RKO (cell line): ENCODE results near the gene ZNF385A.
"Not testable (repeated sequence)": the region's sequence is repeated elsewhere in the genome, so short reads cannot be mapped to it uniquely, and the experiment has no call there.

Experiments
- DNase-seq: peaks from one replicate; pipeline ENCODE4 v3.0.0-alpha.2; 2016; ENCODE audit warnings: low spot score

Gene ZNF385A

GRCh38 chr12:54355104-54355815 lies 29.3 kb downstream of the ZNF385A start:
- DNase-seq = no peak

DNA sequence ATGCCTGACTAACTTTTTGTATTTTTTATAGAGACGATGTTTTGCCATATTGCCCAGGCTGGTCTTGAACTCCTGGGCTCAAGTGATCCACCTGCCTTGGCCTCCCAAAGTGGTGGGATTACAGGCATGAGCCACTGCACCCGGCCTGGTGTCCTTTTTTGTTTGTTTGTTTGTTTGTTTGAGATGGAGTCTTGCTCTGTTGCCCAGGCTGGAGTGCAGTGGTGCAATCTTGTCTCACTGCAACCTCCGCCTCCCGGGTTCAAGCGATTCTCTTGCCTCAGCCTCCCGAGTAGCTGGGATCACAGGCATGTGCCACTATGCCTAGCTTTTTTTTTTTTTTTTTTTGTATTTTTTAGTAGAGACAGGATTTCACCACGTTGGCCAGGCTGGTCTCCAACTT lies 30.3 kb downstream of the ZNF385A start:
- DNase-seq = not testable (repeated sequence)

- no peak for DNase-seq
Measured at GRCh38 chr12:54352891-54353874, 31.4 kb downstream of the ZNF385A start.

DNA sequence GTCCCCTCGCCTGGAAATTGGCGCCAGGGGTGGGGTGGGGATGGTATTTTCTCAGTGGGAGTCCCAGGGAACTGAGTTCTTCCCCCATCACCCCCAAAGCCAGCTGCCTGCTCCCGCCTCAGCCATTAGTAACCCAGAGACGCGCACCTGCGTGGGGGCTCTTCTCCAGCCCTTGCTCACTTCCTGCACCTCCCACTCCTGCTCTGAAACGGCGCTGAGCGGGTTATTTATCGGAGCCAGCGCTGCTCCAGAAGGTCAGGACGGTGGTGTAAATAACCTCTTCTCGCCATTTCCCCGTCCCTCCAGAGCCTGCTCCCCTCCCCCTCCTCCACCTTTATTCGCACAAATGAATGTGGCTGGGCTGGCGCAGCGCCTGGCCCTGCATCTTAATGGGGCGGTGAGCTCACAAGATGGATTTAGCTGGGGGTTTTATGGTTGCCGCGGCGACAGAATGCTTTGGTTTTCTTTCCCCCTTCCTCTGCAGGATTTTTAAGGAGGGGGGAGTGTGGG lies 32.5 kb downstream of the ZNF385A start:
- no peak for DNase-seq

DNA sequence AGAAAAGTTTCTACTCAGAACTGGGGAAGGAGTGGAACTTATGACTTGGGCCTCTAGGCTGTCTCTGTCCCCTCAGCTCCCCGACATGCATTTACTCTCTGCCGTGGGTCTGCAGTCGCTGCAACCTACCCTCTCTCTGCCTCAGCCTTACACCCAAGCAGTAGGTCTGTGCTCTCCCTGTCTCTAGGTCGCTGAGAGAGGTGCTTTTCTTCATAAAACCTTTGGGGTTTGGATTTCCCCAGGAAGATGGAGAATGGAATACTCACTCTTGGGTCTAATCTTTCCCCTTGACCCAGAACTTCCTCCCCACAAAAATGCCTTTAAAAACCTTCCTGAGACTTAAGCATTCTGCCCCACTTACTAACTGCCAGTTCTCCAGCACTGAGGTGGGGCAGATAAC lies 33.2 kb downstream of the ZNF385A start:
- DNase-seq = no peak

DNA sequence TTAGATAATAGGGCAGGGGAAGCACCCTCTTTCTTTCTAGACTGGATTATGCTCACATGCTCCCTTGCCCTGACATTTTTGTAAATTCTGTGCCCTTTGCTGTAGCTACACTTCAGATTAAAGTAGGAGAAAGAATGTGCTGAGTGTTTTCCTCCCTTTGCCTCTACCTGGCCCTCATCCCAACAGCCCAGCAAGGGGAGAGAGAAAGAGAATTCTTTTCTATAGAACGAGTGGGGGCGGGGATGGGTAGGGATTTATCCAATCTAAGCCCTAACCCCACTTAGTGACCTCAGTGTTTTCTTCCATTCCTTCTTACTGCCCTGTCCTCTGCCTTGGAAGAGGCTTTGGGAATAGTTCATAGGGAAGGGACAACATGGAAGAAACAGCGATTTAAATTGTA lies 33.8 kb downstream of the ZNF385A start:
- DNase-seq = no peak

- no peak for DNase-seq
Measured at GRCh38 chr12:54349679-54350078, 34.9 kb downstream of the ZNF385A start.

DNA sequence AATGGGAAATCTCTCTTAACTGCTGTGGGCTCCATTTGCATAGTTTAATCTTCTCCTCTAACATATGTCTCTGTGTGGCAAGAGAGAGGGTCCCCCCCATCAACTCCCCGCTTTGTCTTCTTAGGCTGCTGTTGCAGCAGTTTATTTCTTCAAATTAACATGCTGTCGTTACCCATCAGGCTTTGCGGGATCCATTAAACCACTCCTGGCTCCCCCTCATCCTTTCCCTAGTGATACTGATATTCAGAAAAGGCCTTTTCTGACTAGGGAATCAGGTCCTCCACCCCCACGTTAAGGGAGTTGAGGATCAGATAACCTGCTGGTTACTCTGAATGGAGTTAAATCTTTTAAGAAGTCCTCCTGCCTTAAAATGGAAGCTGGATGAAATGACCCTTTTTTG lies 35.5 kb downstream of the ZNF385A start:
- DNase-seq = no peak

- DNase-seq = no peak
Measured at GRCh38 chr12:54341378-54342300, 42.9 kb downstream of the ZNF385A start.

DNA sequence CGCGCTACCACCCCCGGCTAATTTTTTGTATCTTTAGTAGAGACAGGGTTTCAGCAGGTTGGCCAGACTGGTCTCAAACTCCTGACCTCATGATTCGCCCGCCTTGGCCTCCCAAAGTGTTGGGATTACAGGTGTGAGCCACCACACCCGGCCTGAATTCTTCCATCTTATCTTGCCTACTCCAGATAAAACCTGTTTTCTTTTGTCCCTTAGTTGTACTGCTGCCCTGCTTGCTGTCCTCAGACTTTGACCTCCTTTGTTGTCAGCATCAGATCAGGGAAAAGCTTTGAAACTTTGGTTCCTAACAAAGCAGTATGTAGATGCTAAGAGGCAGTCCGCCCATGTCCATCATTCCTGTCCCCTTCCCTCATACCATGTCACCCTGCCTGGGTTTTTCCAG lies 43.7 kb downstream of the ZNF385A start:
- no peak for DNase-seq

- no peak for DNase-seq
Measured at GRCh38 chr12:54338698-54339296, 45.7 kb downstream of the ZNF385A start.

- no peak for DNase-seq
Measured at GRCh38 chr12:54337854-54338650, 46.5 kb downstream of the ZNF385A start.

GRCh38 chr12:54337280-54337842 lies 47.2 kb downstream of the ZNF385A start:
- no peak for DNase-seq

DNA sequence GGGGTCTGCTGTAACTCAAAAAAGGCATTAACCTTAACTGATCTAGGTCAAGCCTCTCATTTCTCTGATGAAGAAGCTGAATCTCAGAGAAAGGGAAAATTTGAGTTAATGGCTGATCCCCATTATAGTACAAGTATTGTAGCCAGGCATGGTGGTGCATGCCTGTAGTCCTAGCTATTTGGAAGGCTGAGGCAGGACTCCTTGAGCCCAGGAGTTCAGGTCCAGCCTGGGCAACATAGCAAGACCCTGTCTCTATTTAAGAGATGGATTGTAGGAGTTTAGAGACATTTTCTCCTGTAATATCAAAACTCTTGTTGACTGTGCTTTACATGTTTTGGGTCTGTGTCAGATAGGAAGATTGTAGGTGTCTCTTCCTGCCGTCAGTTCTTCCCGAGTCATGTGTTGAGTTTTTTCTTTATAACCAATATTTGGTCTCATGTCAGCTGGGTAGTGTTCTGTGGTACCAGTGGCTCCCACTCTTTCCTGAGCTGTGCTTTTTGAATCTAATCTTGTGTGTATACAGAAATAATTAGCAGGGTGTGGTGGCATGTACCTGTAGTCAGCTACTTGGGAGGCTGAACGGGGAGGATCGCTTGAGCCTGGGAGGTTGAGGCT lies 51.0 kb downstream of the ZNF385A start:
- DNase-seq = no peak

DNA sequence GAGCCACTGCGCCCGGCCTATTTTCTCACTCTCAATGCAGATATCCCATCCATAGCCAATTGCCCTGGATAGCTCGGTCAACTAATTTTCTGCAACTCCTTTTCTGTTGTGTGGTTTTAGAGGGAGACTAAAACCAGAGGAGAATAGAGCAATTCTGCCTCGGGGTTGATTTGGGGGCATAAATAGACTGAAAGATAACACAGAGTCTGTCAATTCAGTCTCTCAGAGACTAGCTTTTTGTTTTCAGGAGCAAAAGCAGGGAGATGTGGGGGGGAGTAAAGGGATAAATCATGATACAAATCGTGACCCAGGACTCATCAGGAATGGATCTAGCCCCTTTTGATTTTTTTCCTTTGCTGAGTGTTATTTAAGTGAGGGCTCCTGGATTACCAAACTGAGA lies 53.1 kb downstream of the ZNF385A start:
- no peak for DNase-seq

DNA sequence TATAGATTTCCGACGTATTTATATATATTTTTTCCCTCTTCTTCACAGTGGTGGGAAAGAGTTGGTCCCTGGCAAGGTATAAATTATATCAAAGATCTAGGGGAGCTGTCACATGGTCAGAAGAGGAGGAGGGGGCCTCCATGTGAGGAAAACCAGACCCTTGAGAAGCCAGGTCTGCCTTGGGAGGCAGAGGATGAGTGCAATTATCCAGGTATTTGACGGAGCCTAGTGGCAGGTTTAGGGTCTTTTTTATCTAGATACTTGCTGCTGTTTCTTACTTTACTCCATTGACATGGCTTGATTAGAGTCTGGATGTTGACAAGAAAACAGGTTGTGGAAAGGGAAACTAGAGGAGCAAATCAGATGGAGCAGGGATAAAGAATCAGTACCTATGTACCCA lies 54.1 kb downstream of the ZNF385A start:
- DNase-seq = no peak

DNA sequence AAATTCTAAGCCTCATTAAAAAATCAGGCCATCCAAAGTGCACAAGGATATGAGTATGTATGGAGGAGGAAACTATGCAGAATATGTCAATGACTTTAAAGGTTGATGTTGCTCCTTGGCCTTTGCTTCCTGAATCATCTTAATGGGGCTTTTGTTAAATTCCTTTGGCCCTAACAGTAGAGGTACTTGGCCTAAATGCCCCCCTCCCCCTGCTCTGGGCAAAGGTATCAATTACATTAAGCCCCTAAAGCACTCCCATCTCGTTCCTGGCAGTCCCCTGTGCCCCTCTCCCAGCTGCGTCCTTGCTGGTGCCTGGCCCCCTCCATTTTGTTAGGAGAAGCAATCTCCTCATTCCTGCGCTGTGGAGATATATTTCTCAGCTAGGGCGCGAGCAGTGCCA lies 54.8 kb downstream of the ZNF385A start:
- DNase-seq = no peak

DNA sequence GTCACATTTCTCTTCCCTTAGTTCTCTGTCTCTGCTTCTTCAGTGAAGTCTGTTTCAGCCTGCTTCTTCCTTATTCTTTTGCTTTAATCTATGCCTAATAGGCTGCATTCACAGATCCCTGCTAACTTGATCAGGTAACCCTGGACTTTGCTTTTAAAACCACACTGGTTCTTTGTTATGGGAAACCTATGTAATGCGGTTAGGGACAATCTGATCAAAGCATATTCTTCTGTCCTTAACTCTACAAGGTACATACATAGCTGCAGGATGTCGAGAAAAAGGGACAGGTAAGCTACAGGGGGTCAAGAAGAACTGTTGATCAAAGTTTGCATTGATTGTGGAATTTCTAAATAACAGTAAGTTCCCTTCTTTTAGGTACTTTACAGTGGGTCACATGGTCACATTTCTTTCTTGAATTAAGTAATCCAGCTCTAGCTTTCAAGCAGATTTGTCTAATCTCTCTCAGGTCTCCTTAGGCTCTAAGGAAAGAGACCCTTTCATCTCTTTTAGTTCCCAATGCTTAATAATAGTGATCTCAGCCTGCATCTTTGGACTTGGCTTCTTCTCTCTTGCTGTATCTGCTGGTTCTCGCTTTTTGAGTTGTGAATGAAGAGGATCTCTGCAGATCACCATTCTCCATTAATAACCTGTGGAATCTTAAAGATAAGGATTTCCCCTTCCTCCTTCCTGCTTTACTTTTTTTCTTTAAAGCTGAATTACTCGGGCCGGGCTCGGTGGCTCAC lies 55.8 kb downstream of the ZNF385A start:
- no peak for DNase-seq

DNA sequence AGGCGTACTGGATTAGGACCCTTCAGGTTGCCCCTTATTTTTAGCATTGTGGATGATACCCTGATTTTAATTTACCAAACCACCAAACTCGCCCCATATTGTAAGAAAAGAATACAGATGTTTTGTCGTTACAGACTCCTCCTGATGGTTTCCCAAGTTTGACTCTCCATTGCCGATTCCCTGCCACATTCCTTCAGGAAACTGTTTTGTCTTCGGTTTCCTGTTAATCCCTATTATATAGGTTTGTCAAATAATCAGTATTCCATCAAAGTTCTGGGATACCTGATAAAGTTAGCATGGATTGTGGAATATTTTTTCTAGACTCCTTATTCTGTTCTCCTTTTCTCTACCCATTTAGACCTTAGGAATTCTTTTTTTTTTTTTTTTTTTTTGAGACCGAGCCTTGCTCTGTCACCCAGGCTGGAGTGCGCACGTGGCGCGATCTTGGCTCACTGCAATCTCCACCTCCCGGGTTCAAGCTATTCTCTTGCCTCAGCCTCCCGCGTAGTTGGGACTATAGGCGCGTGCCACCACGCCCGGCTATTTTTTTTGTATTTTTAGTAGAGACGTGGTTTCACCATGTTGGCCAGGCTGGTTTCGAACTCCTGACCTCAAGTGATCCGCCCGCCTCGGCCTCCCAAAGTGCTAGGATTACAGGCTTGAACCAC lies 59.0 kb downstream of the ZNF385A start:
- peak; percentile 51 for DNase-seq
